Measurements from ENCODE around the gene OR6C74.

Gene OR6C74

GRCh38 chr12:55244309-55244708, at the start of gene OR6C74:
TSS of gene OR6C74 (plus strand) at chr12:55244609. CDS start at chr12:55247288, 2,679 bp downstream.
- DNase-seq (ENCODE audit: low read depth in 2 of 2), result no peak

- no peak for DNase-seq (ENCODE audit: low read depth in 2 of 2)
Observed at GRCh38 chr12:55220725-55221124, 23.7 kb upstream of the OR6C74 start, which contains the start of gene OR10A7. TSS of gene OR10A7 (plus strand) at chr12:55221025. CDS start at chr12:55221025, 0 bp downstream.

GRCh38 chr12:55226523-55226922, 17.9 kb upstream of the OR6C74 start:
- no peak for DNase-seq (ENCODE audit: low read depth in 2 of 2)

DNA sequence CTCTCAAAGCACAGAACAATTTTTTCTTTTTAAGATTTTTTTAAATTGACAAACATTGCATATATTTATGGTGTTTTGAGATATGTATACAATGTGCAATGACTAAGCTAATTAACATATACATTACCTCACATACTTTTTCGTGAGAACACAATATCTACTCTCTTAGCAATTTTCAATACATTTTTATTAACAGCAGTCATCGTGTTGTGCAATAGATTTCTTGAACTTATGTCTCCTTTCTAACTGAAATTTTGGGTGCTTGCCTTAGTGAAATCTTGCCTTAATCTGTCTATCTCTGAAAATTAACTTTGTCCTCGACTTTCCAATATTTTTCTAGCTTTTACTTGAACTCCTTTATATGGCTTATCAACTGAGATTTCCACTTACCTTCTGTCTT, 16.8 kb upstream of the OR6C74 start:
- no peak for DNase-seq (ENCODE audit: low read depth in 2 of 2)

DNA sequence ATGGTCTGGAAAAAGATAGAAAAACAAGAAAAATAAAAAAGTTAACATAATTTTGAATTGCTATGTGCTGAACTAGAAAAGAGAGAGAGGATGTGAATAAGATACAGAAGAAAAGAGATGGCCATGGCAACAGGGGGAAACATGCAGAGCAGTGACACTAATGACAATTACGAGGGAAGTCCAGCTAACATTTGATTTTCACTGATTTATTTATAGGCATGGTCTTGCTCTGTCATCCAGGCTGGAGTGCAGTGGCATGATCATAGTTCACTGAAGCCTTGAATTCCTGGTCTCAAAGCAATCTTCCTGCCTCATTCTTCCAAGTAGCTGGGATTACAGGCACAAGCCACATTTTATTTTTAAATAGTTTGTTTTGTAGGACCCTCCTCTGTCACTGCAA, 1.8 kb downstream of the OR6C74 start:
- no peak for DNase-seq (ENCODE audit: low read depth in 2 of 2)

- no peak for DNase-seq (ENCODE audit: low read depth in 2 of 2)
Observed at GRCh38 chr12:55250944-55251343, 6.5 kb downstream of the OR6C74 start.

DNA sequence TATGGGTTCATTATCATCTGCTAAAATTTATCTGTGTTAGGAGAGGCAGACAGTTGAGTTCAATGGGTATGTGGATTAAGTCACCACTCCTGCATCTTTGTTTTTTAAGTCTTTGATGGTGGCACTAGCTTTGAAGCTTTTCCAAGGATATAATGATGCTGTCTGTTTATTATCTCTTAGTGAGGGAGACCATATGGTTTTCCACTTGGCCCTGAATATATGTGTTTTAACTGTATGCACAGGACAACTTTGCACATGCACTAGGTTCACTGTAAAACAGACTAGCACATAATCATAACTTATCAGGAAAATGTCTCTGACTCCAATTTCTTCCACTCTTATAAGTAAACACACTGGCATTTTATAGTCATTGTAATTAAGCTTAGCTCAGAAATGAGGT, 8.9 kb downstream of the OR6C74 start:
- no peak for DNase-seq (ENCODE audit: low read depth in 2 of 2)

- DNase-seq (ENCODE audit: low read depth in 2 of 2), result no peak
Observed at GRCh38 chr12:55256831-55257230, 12.4 kb downstream of the OR6C74 start.

DNA sequence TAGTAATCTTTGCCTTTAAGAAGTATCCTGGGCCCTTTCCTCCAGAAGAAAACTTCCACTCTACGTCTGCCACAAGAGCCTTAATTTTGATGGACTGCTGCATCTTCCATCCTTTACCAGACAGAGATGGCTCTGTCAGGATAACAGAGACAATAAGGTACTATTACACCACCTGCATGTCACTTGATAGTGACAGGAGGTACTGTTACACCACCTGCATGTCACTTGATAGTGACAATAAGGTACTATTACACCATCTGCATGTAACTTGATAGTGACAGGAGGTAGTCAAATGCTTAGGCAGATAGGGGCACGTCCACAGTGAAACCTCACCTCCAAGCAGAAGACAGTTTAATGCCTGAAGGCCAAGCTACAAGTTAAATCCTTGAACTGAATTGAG, 13.9 kb downstream of the OR6C74 start:
- no peak for DNase-seq (ENCODE audit: low read depth in 2 of 2)

DNA sequence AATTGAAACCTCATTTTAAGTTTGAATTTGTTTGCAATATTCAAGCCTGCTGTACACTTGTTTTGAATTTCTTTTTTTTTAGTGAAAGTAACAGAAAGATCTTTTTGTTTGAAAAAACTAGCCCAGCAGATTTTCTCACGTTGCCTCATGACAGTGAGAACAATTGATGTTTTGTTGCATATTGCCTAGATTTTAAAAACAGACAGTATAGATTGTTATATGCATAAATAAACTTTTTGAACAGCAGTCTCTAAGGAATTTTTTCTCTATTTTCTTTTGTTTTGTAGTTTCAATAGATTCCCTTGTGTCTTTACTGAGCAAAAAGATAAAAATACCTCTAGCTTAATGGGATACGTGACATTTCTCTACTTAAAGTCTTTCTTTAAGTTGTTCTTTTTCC, 36.6 kb downstream of the OR6C74 start:
- no peak for DNase-seq (ENCODE audit: low read depth in 2 of 2)

GRCh38 chr12:55289999-55290398, 45.6 kb downstream of the OR6C74 start:
- no peak for DNase-seq (ENCODE audit: low read depth in 2 of 2)
